CD4-positive, alpha-beta T cell treated with Interleukin-15 for 1 hour (primary cell): ENCODE results near the gene RIN1.

ENCODE experiments used
- DNase-seq: peaks from one replicate; pipeline ENCODE4 v3.0.0-alpha.2; 2020

RIN1 gene

DNA sequence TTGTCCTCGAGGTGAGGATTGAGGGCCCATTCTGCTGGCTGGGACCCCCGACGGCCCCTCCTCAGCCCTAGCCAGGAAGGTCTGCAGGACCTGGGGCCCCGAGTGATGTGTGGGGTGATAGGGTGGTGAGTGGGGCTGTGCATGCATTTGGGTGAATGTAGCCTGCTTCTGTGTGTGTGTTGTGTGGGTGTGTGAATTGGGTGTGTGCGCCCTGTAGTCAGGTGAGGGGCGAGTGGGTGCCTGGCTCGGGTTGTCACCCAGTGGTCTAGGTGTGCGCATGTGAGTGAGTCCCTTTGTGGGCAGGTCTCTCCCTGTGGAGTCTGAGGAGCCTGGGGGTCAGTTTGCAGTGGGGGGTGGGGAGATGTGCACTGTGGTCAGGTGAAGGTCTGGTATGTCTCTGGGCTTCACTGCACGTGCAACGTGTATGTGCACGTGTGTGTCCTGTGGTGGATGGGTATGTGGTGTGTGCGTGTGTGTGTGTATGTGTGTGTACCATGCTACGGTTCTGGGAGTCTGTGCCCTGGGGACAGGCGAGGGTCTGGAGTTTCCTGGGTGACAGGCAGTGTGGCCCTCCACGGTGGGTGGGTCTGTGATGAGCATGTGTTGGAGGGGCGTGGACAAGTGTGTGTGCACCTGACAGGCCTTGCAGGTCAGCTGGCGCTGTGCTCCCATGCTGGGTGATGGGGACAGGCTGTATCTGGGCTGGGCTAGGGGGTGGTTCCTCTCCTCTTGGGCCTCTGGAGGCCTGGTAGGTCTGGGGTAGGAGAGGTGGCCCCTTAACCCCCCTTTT, 43.5 kb downstream of the RIN1 start:
- DNase-seq: no peak

DNA sequence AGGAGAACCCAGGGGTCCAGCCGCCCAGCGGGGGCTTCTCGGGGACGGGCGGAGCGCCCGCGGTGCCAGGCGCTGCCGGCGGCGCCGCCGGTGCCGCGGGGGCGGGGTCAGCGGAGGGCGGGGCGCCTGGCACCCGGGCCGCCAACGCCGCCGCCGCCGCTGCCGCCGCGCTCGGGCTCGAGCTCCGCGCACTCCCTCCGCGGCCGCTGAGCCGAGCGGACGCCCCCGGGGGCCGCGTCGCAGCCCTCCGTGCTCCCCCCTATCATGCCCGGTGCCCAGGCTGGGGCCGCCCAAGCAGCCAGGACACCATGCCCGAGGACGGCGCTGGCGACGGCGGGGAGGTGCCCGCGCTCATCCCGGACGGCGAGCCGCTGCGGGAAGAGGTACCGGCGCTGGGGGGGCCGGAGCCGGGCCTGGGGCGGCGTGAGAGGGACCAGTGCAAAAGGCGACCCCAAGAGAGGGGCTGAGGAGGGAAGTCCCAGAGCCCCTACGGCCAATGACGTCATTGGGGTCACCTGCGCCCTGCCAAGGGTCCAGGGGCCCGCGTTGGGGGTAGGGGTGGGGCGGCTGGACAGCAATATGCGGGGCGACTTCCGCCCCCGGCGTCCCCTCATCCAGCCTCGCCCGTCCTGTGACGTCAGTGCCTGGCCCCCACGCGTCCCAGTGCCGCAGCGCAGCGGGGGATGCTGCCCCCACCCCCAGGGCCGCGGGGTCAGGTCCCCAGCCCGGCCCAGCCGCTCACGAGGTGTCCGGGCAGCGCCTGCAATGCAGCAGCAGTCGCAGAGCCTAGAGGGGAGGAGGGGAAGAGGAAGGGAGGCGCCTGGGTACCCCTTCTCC, 44.3 kb downstream of the RIN1 start, which contains the start of gene TMEM151A:
Gene TMEM151A, plus strand, starts transcription at position 189 of the 837 bp plus-strand sequence. Its CDS starts 120 bp downstream, at position 309.
- DNase-seq: no peak

DNA sequence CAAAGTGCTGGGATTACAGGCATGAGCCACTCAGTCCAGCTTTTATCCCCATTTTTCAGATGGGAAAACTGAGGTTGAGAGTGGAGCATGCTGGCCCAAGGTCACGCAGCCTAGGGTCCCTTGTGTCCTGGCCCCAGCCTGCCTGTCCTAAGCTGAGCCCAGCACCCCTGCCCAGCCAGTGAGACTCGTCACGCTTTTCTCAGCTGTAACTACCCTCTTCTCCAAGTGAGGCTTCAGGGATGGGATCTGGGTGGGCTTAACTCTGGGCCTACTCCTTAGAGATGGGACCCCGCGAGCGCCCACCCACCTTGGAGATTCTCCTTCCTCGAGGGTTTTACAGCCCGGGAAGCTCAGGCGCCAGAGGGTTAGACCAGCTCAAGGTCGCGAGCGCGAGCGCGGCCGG, 44.9 kb downstream of the RIN1 start:
- DNase-seq: no peak

DNA sequence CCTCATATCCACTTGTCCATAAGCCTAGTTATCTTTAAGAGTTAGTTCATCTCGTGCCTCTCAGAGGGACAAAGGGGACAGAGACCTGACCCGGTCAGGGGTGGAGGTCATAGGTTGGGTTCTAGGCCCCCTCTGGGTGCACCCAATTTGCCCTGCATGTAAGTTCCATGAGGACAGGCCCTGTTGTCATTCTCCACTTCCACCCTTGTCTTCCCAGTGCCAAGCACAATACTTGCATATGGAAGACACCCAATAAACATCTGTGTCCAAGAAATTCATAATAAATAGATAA, 46.0 kb downstream of the RIN1 start:
- DNase-seq: no peak

DNA sequence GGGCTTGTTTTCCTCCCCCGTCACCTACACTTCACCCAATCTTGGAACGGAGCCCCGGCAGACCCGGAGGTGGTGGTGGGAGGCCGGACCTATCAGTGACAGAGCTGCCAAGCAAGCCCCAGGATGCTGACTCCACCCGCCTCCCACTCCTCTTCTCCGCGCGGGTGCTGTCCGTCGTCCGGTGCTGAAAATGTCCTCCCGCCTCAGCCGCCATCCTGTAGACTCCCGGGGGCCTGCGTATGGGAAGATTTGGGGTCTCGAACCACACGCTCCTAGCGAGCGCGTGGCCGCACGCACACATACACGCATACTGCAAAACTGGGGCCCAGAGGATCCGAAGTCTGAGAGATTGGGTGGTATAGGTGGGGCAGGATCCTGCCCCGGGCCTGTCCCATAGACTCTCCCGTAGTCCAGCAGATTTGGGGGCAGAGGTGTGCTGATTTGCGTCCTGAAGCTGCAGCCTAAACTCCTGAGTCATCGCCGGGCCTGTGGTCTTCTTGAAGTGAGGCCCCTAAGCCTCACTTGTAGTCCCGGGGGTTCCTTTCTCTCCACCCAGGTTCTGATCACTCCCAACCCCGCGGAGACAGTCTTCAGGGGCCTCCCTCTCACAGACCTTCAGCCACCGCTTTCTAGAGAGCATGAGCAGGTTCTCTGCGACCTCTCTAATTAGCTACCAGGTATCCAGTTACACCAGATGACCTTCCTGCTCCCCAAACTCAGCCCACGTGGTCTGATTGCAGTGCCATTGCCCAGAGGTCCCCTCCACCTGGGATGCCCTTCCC, 46.5 kb downstream of the RIN1 start:
- DNase-seq: no peak

DNA sequence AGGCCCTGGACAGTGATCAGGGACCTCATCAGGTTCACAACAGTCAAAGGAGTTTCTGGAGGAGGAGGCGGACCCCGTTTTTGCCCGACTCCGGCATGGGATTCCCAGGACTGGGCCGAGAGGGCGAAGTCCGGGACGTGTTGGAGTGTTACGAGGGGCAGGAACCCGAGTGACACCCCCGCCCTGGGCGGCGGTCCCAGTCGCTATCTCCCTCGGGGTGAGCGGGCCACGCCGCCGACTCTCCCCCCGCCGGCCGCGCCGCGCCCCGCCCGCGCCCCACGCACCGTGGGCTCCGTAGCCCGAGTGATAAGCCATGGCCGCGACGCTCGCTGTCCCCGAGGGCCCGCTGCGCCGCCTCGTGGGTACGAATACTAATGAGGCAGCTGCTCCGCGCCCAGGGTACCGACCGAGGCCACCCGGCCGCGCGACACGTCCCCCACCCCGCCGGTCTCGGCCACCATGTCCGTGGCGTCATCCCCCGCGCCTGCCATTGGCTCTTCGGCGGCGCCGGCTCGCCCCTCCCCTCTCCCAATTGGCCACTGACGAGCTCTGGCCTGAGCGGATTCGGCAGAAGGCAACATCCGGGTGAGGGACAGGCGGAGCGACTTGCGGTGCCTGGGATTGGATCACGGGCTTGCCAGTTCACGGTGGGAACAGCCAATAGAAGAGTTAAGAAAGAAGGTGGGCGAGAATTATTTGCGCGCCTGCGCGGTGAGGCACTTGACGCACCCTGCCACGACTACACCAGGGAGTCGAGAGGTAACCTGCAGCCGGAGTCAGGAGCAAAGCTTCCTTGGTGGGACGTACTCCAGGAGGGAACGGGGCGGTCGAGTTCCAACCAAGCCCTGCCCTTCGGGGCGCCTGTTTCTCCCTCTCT, 47.3 kb downstream of the RIN1 start, which contains the start of gene YIF1A:
Gene YIF1A, minus strand, starts transcription at position 473 of the 877 bp plus-strand sequence. Its CDS starts 158 bp downstream, at position 315.
- DNase-seq: peak; percentile 100

DNA sequence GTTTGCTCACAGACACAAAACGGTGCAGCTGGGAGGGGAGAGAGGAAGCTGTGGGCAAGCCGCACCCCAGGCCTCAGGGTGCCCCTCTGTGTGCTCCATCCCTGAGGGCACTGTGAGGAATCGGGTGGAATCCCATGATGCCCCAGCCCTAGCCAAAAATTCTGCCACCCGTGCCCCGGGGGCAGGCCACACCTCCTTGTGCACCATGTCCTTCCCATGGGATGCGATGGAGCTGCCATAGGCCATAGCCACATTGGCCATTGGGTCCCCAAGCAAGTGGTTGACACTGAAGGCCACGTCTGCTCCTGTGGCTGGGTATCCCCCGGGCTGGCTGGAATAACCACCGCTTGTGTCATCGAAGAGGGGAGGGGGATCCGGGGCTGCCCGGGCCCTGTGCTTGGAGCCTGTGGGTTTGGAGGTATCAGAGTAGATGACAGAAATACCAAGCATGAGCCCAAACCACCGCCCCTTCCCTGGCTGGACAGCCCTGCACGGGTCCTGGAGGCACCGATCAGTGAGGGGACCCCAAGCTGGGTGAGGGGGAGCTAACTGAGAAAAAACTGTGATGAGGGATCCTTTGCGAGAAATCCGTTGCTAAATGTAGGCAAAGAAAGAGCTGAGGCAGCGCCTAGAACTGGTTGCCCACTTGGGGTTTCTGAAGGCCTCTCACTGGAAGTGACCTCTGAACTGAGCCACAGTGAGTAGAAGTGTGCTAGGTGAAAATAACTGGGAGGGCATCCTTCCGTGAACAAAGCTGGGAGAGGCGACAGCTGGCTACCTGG, 48.2 kb downstream of the RIN1 start:
- DNase-seq: no peak

DNA sequence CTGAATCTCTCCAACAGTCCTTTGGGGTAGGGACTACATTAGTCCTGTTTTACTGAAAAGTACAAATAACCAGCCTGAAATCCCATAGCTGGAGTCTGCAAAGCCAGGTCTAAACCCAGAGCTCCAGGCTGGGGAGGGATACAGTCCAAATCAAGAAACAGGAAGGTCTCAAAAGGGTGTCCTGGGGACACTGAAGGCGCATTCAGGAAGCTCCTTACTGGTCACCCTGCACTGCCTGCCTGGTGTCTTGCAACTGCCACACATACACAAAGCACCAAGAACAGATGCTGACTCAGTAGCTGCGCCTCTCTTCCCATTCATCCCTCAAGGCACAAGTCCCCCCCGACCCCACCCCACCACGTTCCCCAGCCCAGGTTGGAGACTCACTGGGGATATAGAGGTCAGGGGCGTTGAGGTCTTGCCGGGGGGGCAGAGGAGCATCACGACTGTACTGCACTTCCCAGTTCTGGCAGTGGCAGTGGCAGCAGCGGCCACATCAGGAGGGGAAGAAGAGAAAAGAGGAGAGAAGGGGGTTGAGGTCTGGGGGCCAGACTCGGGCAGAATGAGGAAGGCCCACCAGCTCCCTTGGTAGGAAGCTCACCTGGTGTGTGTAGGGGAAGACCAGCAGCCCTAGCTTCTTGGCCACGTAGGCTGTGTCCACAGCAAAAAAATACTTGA, 48.9 kb downstream of the RIN1 start:
- DNase-seq: no peak

DNA sequence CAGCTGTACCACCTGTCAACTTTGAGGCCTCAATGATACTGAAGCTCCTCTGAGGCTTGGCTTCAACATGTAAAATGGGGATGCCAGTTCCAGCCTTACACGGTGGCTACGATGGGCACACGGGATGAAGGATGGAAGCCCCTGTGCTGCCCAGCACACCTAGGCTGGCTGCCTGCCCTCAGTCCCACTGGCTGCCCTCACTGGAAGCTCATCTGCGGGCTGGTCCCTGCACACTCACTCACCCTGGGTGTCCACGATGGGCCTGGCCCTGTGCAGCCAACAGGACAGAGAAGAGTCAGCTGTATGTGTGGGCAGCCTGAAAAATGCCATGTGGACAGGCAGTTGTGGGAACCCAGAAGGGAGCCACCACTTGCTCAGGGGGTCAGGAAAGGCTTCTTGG, 49.5 kb downstream of the RIN1 start:
- no peak for DNase-seq

DNA sequence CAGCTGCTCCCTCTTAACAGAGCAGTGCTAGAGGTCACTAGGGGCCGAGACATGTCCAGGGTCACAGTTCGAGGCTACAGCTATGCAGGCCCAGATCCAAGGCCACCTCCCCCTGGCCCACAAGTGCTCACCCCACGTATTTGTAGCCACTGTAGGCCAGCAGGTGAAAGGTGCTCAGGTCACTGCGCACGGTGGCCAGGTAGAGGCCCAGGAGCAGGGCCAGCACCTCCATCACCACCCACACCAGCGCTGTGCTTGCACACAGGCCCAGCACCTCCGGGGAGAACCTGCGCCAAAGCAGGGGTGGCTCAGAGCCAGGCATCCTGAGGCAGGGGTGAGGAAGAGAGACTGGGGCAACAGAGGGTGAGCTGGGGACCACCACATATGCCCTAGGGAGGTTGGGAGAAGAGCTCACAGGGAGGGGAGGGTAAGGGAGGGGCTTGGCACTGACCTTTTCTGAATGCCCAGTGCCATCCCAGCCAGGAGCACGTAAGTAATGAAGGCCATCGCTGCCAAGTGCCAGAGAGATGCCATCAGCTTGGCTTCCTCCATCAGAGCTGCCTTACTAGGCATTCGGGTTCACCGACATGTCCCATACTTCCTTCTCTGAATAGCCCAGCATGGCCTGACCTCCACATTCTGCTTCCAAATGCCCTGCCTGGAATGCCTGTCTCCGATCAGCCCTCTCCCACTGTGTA, 50.8 kb downstream of the RIN1 start:
- DNase-seq: no peak

DNA sequence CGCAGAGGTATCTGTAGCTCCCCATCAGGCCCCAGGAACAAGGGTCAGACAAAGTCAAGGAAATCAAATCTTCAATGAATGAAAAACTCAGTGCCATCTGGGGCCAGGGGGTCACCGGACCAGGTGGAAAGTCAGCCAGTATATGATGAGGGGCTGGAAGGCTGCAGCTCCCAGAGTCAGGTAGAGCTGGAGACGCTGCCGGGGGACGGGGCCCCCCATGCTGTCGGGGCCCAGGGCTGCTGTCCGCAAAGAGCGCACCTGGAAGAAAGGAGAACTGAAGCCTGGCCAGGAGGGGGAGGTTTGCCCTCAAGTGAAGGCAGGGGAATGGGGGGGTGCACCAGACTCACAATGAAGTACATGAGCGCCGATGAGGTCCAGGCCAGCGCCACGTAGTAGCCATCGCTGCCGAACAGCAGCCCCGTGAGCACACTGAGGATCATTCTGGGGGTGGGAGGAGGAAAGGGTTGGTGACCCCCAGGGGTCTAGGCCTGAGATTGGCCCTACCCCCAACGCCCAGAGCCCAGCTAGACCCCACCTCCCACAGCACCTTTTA, 51.6 kb downstream of the RIN1 start:
- no peak for DNase-seq

DNA sequence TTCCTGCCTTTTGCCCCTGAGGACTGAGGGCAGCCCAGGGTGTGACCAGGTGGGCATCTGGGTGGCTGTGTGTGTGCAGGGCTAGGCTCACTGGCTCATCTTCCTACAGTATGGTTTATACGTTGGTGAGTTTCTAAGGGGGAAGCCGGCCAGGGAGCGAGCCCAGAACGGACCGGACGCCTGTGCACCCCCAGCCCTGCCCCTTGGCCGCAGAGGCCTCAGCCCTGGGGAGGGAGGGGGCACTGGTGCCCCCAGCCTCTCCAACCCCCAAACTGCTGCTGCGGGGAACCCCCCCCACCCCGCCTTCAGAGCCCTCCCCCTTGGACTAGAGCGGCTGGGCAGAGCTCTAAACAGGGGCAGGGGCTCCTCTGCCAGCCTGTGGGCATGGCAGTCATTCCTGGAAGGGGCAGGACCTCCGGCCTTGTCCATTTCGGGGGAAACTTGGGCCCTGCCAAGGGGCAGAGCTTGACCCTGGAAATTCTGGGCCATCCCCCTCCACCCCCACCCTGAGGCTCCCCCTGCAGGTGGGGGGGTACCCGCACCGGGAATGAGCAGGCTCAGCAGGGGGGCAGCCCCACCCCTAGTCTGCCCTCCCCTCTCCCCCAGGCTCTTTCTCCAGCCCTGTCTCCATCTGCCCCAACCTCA, 52.7 kb downstream of the RIN1 start:
- DNase-seq: no peak

DNA sequence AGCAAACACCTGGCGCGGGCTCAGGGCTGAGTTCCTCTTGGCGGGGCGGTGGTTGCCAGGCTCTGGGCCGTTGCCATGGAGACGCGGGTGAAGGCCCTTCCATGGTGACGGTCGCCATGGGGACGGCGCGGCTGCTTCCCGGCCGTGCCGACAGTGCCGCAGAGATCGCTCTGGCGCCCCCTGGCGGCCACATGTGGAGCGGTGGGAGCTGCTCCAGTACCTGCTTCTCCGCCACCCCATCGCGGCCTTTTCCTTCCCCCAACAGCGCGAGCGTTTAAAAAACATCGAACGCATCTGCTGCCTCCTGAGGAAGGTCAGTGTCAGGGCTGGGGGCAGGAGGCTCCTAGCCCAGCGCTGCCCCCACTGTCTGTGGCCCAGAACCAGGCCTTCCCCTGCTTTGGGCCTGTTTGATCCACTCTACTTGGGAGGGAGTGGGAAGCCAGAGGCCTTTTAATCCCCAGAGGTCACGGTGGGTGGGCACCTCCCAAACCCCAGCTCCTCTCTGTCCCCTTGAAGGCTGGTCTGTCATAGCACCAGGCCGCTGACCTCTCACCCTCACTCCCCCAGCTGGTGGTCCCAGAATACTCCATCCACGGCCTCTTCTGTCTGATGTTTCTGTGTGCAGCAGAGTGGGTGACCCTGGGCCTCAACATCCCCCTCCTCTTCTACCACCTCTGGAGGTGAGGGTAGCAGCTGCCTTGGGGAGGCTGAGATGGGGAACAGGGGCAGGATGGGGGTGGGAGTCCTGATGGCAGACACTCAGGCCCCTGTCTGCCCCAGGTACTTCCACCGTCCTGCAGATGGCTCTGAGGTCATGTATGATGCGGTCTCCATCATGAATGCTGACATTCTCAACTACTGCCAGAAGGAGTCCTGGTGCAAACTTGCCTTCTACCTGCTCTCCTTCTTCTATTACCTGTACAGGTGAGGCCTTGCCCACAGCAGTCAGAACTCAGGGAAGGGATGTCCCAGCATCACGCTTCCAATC, 53.5 kb downstream of the RIN1 start:
- peak; percentile 100 for DNase-seq
